ENCODE measurements around the gene PAGE4. TPM values are rescaled to one million over a fixed set of nuclear protein-coding genes. Genes with fewer than 3 reads are reported as not detected.

The PAGE4 gene
- total and polyA plus RNA-seq, 2 of the 13 experiments (the other 11 are each of a cell fraction or from before 2014, with no cell fraction given) = 1.1 TPM; not detected in 1

DNA sequence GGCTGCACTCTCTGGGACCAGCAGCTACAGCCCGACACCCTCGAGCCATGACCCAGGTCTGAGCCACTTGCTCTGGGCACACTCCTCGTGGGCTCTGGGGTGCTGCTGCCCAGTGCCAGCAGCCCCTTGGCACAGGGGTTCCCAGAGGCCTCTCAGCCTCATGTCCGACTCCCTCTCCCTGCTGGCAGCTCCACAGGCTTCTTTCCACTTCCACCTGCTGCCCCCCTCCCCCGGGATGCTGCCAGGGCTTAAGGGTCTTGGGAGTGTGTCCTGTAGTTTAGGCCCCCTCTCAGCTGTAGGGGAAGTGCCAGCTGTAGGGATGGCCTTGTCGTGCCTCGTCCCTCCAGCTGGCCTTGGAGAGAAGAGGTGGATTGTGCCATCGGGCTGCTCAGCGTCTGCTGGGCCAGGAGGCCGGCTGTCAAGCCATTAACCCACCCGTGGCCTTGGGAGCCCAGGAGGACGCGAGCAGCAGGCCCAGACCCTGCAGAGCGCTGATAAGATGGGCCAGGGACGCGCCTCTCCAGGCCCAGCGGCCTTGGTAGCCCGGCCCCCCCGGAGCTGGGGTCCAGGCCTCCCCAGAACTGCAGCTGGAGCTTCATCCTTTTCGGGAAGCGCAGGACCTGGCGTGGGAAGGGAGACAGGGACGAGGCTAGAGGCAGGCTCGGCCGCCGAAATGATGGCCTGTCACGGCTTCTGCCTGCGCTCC, 49.2 kb downstream of the PAGE4 start (continued):
- 0 out of 2 replicates have a peak, but pooled peaks have one; percentile 7 for TF ChIP-seq ZNF501 (CRISPR knock-in tag; IDR thresholded peaks at IDR 0.05)
- peak; percentile 66 for TF ChIP-seq ZFY (CRISPR knock-in tag; IDR thresholded peaks at IDR 0.05)
- TF ChIP-seq, protein P1, sequence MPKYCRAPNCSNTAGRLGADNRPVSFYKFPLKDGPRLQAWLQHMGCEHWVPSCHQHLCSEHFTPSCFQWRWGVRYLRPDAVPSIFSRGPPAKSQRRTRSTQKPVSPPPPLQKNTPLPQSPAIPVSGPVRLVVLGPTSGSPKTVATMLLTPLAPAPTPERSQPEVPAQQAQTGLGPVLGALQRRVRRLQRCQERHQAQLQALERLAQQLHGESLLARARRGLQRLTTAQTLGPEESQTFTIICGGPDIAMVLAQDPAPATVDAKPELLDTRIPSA (CRISPR knock-in tag; IDR thresholded peaks at IDR 0.05; ENCODE audit: borderline replicate concordance) = no peak
- no peak for TF ChIP-seq TFAP4 (IDR thresholded peaks at IDR 0.05; ENCODE audit: borderline replicate concordance, low read depth)
- TF ChIP-seq, protein P2, sequence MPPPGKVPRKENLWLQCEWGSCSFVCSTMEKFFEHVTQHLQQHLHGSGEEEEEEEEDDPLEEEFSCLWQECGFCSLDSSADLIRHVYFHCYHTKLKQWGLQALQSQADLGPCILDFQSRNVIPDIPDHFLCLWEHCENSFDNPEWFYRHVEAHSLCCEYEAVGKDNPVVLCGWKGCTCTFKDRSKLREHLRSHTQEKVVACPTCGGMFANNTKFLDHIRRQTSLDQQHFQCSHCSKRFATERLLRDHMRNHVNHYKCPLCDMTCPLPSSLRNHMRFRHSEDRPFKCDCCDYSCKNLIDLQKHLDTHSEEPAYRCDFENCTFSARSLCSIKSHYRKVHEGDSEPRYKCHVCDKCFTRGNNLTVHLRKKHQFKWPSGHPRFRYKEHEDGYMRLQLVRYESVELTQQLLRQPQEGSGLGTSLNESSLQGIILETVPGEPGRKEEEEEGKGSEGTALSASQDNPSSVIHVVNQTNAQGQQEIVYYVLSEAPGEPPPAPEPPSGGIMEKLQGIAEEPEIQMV (CRISPR knock-in tag; IDR thresholded peaks at IDR 0.05; ENCODE audit: low read depth) = 0 out of 2 replicates have a peak, but pooled peaks have one; percentile 9
- TF ChIP-seq NAIF1 (CRISPR knock-in tag; IDR thresholded peaks at IDR 0.05; ENCODE audit: borderline replicate concordance) = no peak
- no peak for TF ChIP-seq ZNF281 (CRISPR knock-in tag; IDR thresholded peaks at IDR 0.05; ENCODE audit: borderline replicate concordance)
- TF ChIP-seq XRCC5 (optimal IDR thresholded peaks at IDR 0.05; ENCODE audit: low read length) = no peak
- TF ChIP-seq ZNF552 (CRISPR knock-in tag; IDR thresholded peaks at IDR 0.05; ENCODE audit: borderline replicate concordance) = no peak
- TF ChIP-seq HNRNPL (IDR thresholded peaks at IDR 0.05; ENCODE audit: low read depth, low read length) = peak; percentile 61; the same call in 1 of the 2 replicates
- no peak for TF ChIP-seq TBX2 (CRISPR knock-in tag; IDR thresholded peaks at IDR 0.05; ENCODE audit: borderline replicate concordance)
- TF ChIP-seq KDM5B (CRISPR knock-in tag; IDR thresholded peaks at IDR 0.05; ENCODE audit: borderline replicate concordance) = no peak
- TF ChIP-seq ZNF773 (CRISPR knock-in tag; IDR thresholded peaks at IDR 0.05; ENCODE audit: borderline replicate concordance) = no peak
- no peak for TF ChIP-seq JUND (CRISPR knock-in tag; IDR thresholded peaks at IDR 0.05)
- no peak for TF ChIP-seq ZBTB34 (CRISPR knock-in tag; IDR thresholded peaks at IDR 0.05)
- TF ChIP-seq, protein P3, sequence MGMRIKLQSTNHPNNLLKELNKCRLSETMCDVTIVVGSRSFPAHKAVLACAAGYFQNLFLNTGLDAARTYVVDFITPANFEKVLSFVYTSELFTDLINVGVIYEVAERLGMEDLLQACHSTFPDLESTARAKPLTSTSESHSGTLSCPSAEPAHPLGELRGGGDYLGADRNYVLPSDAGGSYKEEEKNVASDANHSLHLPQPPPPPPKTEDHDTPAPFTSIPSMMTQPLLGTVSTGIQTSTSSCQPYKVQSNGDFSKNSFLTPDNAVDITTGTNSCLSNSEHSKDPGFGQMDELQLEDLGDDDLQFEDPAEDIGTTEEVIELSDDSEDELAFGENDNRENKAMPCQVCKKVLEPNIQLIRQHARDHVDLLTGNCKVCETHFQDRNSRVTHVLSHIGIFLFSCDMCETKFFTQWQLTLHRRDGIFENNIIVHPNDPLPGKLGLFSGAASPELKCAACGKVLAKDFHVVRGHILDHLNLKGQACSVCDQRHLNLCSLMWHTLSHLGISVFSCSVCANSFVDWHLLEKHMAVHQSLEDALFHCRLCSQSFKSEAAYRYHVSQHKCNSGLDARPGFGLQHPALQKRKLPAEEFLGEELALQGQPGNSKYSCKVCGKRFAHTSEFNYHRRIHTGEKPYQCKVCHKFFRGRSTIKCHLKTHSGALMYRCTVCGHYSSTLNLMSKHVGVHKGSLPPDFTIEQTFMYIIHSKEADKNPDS (CRISPR knock-in tag; IDR thresholded peaks at IDR 0.05) = no peak
- no peak for TF ChIP-seq MNT (IDR thresholded peaks at IDR 0.05)
